ENCODE results near the gene APBB2.

The APBB2 gene

GRCh38 chr4:40971338-40971737 lies 243.0 kb downstream of the APBB2 start:
- no peak overlapping the region for H3K27ac ChIP-seq (ENCODE audit: low read length, poor library complexity, severe bottlenecking)
- no peak overlapping the region for H3K4me3 ChIP-seq (ENCODE audit: insufficient read depth in 1 of 2, low read depth in 1 of 2, low read length in 2 of 2)
- WGBS, result no CpG with 5 or more reads among the region's 3 CpGs

GRCh38 chr4:40969501-40969900 lies 244.8 kb downstream of the APBB2 start:
- H3K79me1 ChIP-seq (replicated peaks; ENCODE audit: low read length, poor library complexity, severe bottlenecking), result peaks cover 20% of the 10 kb centered on the region
- no peak overlapping the region for H2AFZ ChIP-seq (ENCODE audit: low read depth, low read length)
- DNase-seq, result no peak
- no peak overlapping the region for H3K14ac ChIP-seq (ENCODE audit: low read length in 2 of 2)
- H3K23ac ChIP-seq (ENCODE audit: low read length in 2 of 2), result no peak overlapping the region
- H3K18ac ChIP-seq (ENCODE audit: low read depth in 1 of 2, low read length in 2 of 2), result no peak overlapping the region
- H3K9ac ChIP-seq (ENCODE audit: low read length), result no peak overlapping the region
- H3K9me3 ChIP-seq (ENCODE audit: control insufficient read depth, low read length), result no peaks in the 10 kb centered on the region
- no peak overlapping the region for H2AK5ac ChIP-seq (ENCODE audit: low read length, severe bottlenecking)
- no peak overlapping the region for H2BK15ac ChIP-seq (ENCODE audit: low read depth, poor library complexity, severe bottlenecking)
- no peak overlapping the region for H3K4me2 ChIP-seq (ENCODE audit: low read length, poor library complexity, severe bottlenecking)
- no peak overlapping the region for H3K4ac ChIP-seq (ENCODE audit: low read depth in 1 of 2, low read length in 2 of 2)
- H2BK5ac ChIP-seq (ENCODE audit: low read depth, low read length, poor library complexity, severe bottlenecking), result no peak overlapping the region
- no peak overlapping the region for H2BK12ac ChIP-seq (ENCODE audit: low read length in 2 of 2)
- no peaks in the 10 kb centered on the region for H3K27me3 ChIP-seq (ENCODE audit: control insufficient read depth in 1 of 2, insufficient read depth in 1 of 2, low read length in 2 of 2)
- WGBS, result 71% methylated on average over 1 of the region's 2 CpGs
- peaks cover 0 to 15% of the 10 kb centered on the region in 2 experiments for H3K36me3 ChIP-seq (ENCODE audit: control insufficient read depth in 1 of 2, insufficient read depth in 2 of 2, low read depth in 1 of 2, low read length in 2 of 2)
- H3K27ac ChIP-seq (ENCODE audit: low read length, poor library complexity, severe bottlenecking), result no peak overlapping the region
- no peak overlapping the region for H3K4me3 ChIP-seq (ENCODE audit: insufficient read depth in 1 of 2, low read depth in 1 of 2, low read length in 2 of 2)
- no peak overlapping the region for H2BK120ac ChIP-seq (ENCODE audit: low read depth, low read length)
- H3K4me1 ChIP-seq (ENCODE audit: control insufficient read depth, insufficient read depth, low read depth, low read length), result peaks cover 2% of the 10 kb centered on the region
- no peak overlapping the region for H4K8ac ChIP-seq (ENCODE audit: low read length)
- no peak overlapping the region for H4K91ac ChIP-seq (ENCODE audit: low read length)

More at GRCh38 chr4:40971338-40971737, 243.0 kb downstream of the APBB2 start:
- no peak overlapping the region for H2AK5ac ChIP-seq (ENCODE audit: low read length, severe bottlenecking)
- H3K18ac ChIP-seq (ENCODE audit: low read depth in 1 of 2, low read length in 2 of 2), result no peak overlapping the region
- H2AFZ ChIP-seq (ENCODE audit: low read depth, low read length), result no peak overlapping the region
- no peak overlapping the region for H2BK120ac ChIP-seq (ENCODE audit: low read depth, low read length)
- peaks cover 0 to 12% of the 10 kb centered on the region in 2 experiments for H3K36me3 ChIP-seq (ENCODE audit: control insufficient read depth in 1 of 2, insufficient read depth in 2 of 2, low read depth in 1 of 2, low read length in 2 of 2)
- DNase-seq, result no peak
- no peak overlapping the region for H2BK15ac ChIP-seq (ENCODE audit: low read depth, poor library complexity, severe bottlenecking)
- no peaks in the 10 kb centered on the region for H3K27me3 ChIP-seq (ENCODE audit: control insufficient read depth in 1 of 2, insufficient read depth in 1 of 2, low read length in 2 of 2)
- H3K4ac ChIP-seq (ENCODE audit: low read depth in 1 of 2, low read length in 2 of 2), result no peak overlapping the region
- no peak overlapping the region for H2BK12ac ChIP-seq (ENCODE audit: low read length in 2 of 2)
- no peak overlapping the region for H2BK5ac ChIP-seq (ENCODE audit: low read depth, low read length, poor library complexity, severe bottlenecking)
- peaks cover 2% of the 10 kb centered on the region for H3K4me1 ChIP-seq (ENCODE audit: control insufficient read depth, insufficient read depth, low read depth, low read length)
- no peak overlapping the region for H3K9ac ChIP-seq (ENCODE audit: low read length)
- H3K4me2 ChIP-seq (ENCODE audit: low read length, poor library complexity, severe bottlenecking), result no peak overlapping the region
- no peak overlapping the region for H4K91ac ChIP-seq (ENCODE audit: low read length)
- peaks cover 25% of the 10 kb centered on the region for H3K79me1 ChIP-seq (replicated peaks; ENCODE audit: low read length, poor library complexity, severe bottlenecking)
- H4K8ac ChIP-seq (ENCODE audit: low read length), result no peak overlapping the region
- no peaks in the 10 kb centered on the region for H3K9me3 ChIP-seq (ENCODE audit: control insufficient read depth, low read length)
- no peak overlapping the region for H3K14ac ChIP-seq (ENCODE audit: low read length in 2 of 2)
- no peak overlapping the region for H3K23ac ChIP-seq (ENCODE audit: low read length in 2 of 2)

GRCh38 chr4:40967550-40967949 lies 246.8 kb downstream of the APBB2 start:
- no peak overlapping the region for H2BK5ac ChIP-seq (ENCODE audit: low read depth, low read length, poor library complexity, severe bottlenecking)
- H3K4me3 ChIP-seq (ENCODE audit: insufficient read depth in 1 of 2, low read depth in 1 of 2, low read length in 2 of 2), result no peak overlapping the region
- no peak overlapping the region for H4K8ac ChIP-seq (ENCODE audit: low read length)
- peak overlapping the region in 1 of 2 experiments; percentile 11 for H3K18ac ChIP-seq (ENCODE audit: low read depth in 1 of 2, low read length in 2 of 2)
- no peak overlapping the region for H4K91ac ChIP-seq (ENCODE audit: low read length)
- 96% methylated on average over 6 of the region's 6 CpGs for WGBS
- peaks cover 4% of the 10 kb centered on the region for H3K4me1 ChIP-seq (ENCODE audit: control insufficient read depth, insufficient read depth, low read depth, low read length)
- H3K27ac ChIP-seq (ENCODE audit: low read length, poor library complexity, severe bottlenecking), result no peak overlapping the region
- DNase-seq, result no peak
- H3K4me2 ChIP-seq (ENCODE audit: low read length, poor library complexity, severe bottlenecking), result no peak overlapping the region
- no peak overlapping the region for H3K14ac ChIP-seq (ENCODE audit: low read length in 2 of 2)
- H2BK15ac ChIP-seq (ENCODE audit: low read depth, poor library complexity, severe bottlenecking), result no peak overlapping the region
- no peak overlapping the region for H2AK5ac ChIP-seq (ENCODE audit: low read length, severe bottlenecking)
- H3K36me3 ChIP-seq (ENCODE audit: control insufficient read depth in 1 of 2, insufficient read depth in 2 of 2, low read depth in 1 of 2, low read length in 2 of 2), result peaks cover 0 to 15% of the 10 kb centered on the region in 2 experiments
- no peak overlapping the region for H2BK120ac ChIP-seq (ENCODE audit: low read depth, low read length)
- no peak overlapping the region for H2BK12ac ChIP-seq (ENCODE audit: low read length in 2 of 2)
- no peak overlapping the region for H3K23ac ChIP-seq (ENCODE audit: low read length in 2 of 2)
- H3K79me1 ChIP-seq (replicated peaks; ENCODE audit: low read length, poor library complexity, severe bottlenecking), result peaks cover 19% of the 10 kb centered on the region
- no peaks in the 10 kb centered on the region for H3K9me3 ChIP-seq (ENCODE audit: control insufficient read depth, low read length)
- H3K27me3 ChIP-seq (ENCODE audit: control insufficient read depth in 1 of 2, insufficient read depth in 1 of 2, low read length in 2 of 2), result no peaks in the 10 kb centered on the region
- no peak overlapping the region for H2AFZ ChIP-seq (ENCODE audit: low read depth, low read length)
- H3K9ac ChIP-seq (ENCODE audit: low read length), result no peak overlapping the region
- no peak overlapping the region for H3K4ac ChIP-seq (ENCODE audit: low read depth in 1 of 2, low read length in 2 of 2)

GRCh38 chr4:40966091-40966490 lies 248.3 kb downstream of the APBB2 start:
- H3K4me3 ChIP-seq (ENCODE audit: insufficient read depth in 1 of 2, low read depth in 1 of 2, low read length in 2 of 2), result no peak overlapping the region
- H3K4ac ChIP-seq (ENCODE audit: low read depth in 1 of 2, low read length in 2 of 2), result no peak overlapping the region
- H3K79me1 ChIP-seq (replicated peaks; ENCODE audit: low read length, poor library complexity, severe bottlenecking), result peaks cover 22% of the 10 kb centered on the region
- H3K4me1 ChIP-seq (ENCODE audit: control insufficient read depth, insufficient read depth, low read depth, low read length), result peaks cover 4% of the 10 kb centered on the region
- peaks cover 0 to 15% of the 10 kb centered on the region in 2 experiments for H3K36me3 ChIP-seq (ENCODE audit: control insufficient read depth in 1 of 2, insufficient read depth in 2 of 2, low read depth in 1 of 2, low read length in 2 of 2)
- H3K18ac ChIP-seq (ENCODE audit: low read depth in 1 of 2, low read length in 2 of 2), result no peak overlapping the region
- H2AK5ac ChIP-seq (ENCODE audit: low read length, severe bottlenecking), result no peak overlapping the region
- no peak overlapping the region for H4K91ac ChIP-seq (ENCODE audit: low read length)
- H3K4me2 ChIP-seq (ENCODE audit: low read length, poor library complexity, severe bottlenecking), result no peak overlapping the region
- H2BK120ac ChIP-seq (ENCODE audit: low read depth, low read length), result no peak overlapping the region
- no peak overlapping the region for H2AFZ ChIP-seq (ENCODE audit: low read depth, low read length)
- H2BK5ac ChIP-seq (ENCODE audit: low read depth, low read length, poor library complexity, severe bottlenecking), result no peak overlapping the region
- H2BK12ac ChIP-seq (ENCODE audit: low read length in 2 of 2), result no peak overlapping the region
- no peak for DNase-seq
- H3K9me3 ChIP-seq (ENCODE audit: control insufficient read depth, low read length), result no peaks in the 10 kb centered on the region
- no peak overlapping the region for H4K8ac ChIP-seq (ENCODE audit: low read length)
- no peak overlapping the region for H3K14ac ChIP-seq (ENCODE audit: low read length in 2 of 2)
- H3K27me3 ChIP-seq (ENCODE audit: control insufficient read depth in 1 of 2, insufficient read depth in 1 of 2, low read length in 2 of 2), result no peaks in the 10 kb centered on the region
- WGBS, result 97% methylated on average over 5 of the region's 5 CpGs
- H3K9ac ChIP-seq (ENCODE audit: low read length), result no peak overlapping the region
- H3K27ac ChIP-seq (ENCODE audit: low read length, poor library complexity, severe bottlenecking), result no peak overlapping the region
- H3K23ac ChIP-seq (ENCODE audit: low read length in 2 of 2), result no peak overlapping the region
- H2BK15ac ChIP-seq (ENCODE audit: low read depth, poor library complexity, severe bottlenecking), result no peak overlapping the region

Measured in mesenchymal stem cell (in vitro differentiated cells and primary cell).